Adrenal gland (tissue), 5 donors: ENCODE measurements around the gene NDUFV3.

ENCODE experiments used
- POLR2A ChIP-seq, 2 donors: fragments of 450-650 bp; IDR thresholded peaks; one replicate each; pipeline ENCODE4 v1.6.1; 2017; ENCODE audit warnings: antibody characterized with exemption in 2 of 2, mild to moderate bottlenecking in 2 of 2, moderate library complexity in 1 of 2
- TF ChIP-seq, protein P1 (sequence below), 6 experiments: fragments of 450-650 bp in 4 of 6; fragments of 200-600 bp in 2 of 6; sonication (generic) in 1 of 6; IDR thresholded peaks; 1 replicate in 5 of 6; 2 replicates in 1 of 6; pipeline versions ENCODE4 v1.5.1 to v1.8.0; 2016 to 2021; ENCODE audit warnings: antibody characterized with exemption in 6 of 6, mild to moderate bottlenecking in 2 of 6, moderate library complexity in 1 of 6
- donor health status: DM: no; HTN: no; CAD: no.

DNA sequence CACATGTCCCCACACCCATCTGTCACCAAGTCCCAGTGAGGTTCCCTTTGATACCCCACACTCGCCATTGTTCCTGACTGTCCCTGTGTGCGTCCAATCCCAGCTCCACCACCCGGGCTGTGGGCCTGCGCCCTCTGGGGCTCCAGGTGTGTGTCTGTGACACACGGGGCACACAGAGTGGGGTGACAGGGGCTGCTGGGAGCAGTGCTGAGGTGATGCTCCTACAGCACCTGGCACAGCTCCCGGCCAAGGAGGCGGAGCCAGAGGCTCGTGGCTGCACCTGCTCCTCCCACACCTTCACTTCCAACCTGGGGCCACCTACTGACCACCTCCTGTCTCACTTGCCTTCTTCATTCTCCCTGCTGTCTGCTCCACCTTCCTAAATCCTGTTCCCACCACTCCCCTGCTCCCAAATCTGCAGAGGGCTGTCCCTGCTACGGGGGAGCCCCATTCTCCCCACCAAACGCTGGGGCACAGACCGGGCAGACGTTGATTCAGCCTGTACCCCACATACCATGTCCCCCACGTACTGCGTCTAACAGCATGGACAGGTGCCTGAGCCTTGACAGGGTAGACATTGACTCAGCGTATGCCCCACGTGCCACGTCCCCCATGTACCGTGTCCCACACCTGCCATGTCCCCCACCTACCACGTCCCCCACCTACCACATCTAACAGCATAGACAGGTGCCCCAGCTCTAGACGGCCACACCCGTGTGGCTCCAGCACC is 30.2 kb upstream of the NDUFV3 start:
- TF ChIP-seq POLR2A (IDR thresholded peaks at IDR 0.05) = no peak
- TF ChIP-seq, protein P1, sequence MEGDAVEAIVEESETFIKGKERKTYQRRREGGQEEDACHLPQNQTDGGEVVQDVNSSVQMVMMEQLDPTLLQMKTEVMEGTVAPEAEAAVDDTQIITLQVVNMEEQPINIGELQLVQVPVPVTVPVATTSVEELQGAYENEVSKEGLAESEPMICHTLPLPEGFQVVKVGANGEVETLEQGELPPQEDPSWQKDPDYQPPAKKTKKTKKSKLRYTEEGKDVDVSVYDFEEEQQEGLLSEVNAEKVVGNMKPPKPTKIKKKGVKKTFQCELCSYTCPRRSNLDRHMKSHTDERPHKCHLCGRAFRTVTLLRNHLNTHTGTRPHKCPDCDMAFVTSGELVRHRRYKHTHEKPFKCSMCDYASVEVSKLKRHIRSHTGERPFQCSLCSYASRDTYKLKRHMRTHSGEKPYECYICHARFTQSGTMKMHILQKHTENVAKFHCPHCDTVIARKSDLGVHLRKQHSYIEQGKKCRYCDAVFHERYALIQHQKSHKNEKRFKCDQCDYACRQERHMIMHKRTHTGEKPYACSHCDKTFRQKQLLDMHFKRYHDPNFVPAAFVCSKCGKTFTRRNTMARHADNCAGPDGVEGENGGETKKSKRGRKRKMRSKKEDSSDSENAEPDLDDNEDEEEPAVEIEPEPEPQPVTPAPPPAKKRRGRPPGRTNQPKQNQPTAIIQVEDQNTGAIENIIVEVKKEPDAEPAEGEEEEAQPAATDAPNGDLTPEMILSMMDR (IDR thresholded peaks at IDR 0.05) = no peak
